Body of pancreas (tissue), 4 donors: ENCODE data around the gene DPT. TPM values are rescaled to one million over a fixed set of nuclear protein-coding genes. Genes with fewer than 3 reads are reported as not detected.

Experiments used
- ATAC-seq: fragments of 150-250 bp; one replicate; pipeline ENCODE4 v1.9.1; 2016
- DNase-seq, 4 donors: peaks; one replicate each; pipeline ENCODE4 v3.0.0-alpha.2; 2019
- H3K27ac ChIP-seq, 4 donors: fragments of 200-600 bp; sonication (generic); 1 replicate in 3 of 4; 2 replicates in 1 of 4; pipeline versions ENCODE4 v1.5.1 to v1.6.1; 2016 to 2019; ENCODE audit warnings: mild to moderate bottlenecking in 1 of 4, mixed read lengths in 1 of 4, moderate library complexity in 1 of 4
- H3K27me3 ChIP-seq, 2 donors: fragments of 200-600 bp; sonication (generic); one replicate each; pipeline ENCODE4 v1.6.0; 2016; ENCODE audit warnings: mild to moderate bottlenecking in 1 of 2
- H3K36me3 ChIP-seq, 2 donors: fragments of 200-600 bp; sonication (generic); replicated peaks in 1 of 2; 2 replicates each; pipeline ENCODE4 v1.5.1; 2016; ENCODE audit warnings: low read depth in 2 of 2; ENCODE audit not compliant: insufficient read depth in 1 of 2
- H3K4me1 ChIP-seq: fragments of 200-600 bp; sonication (generic); one replicate; pipeline ENCODE4 v1.6.0; 2016
- H3K4me3 ChIP-seq, 2 donors: fragments of 200-600 bp; sonication (generic); 1 replicate in 1 of 2; 2 replicates in 1 of 2; pipeline ENCODE4 v1.5.1; 2016 to 2019
- H3K9me3 ChIP-seq, 3 donors: fragments of 200-600 bp; sonication (generic); 1 replicate in 2 of 3; 2 replicates in 1 of 3; pipeline ENCODE4 v1.5.1; 2016
- CTCF ChIP-seq, 7 experiments: fragments of 450-650 bp in 4 of 7; fragments of 200-600 bp in 3 of 7; sonication (generic) in 3 of 7; IDR thresholded peaks; one replicate each; pipeline ENCODE4 v1.5.1; 2016 to 2019; ENCODE audit warnings: antibody characterized with exemption in 7 of 7
- POLR2A ChIP-seq, 3 donors: fragments of 450-650 bp; IDR thresholded peaks; one replicate each; pipeline ENCODE4 v1.6.1; 2016; ENCODE audit warnings: antibody characterized with exemption in 3 of 3, mild to moderate bottlenecking in 2 of 3
- WGBS, 2 donors: methylation state at CpG; one replicate each; pipeline ENCODE4 v1.1.5; 2017; 5-methylcytosine and 5-hydroxymethylcytosine counted together
- intact Hi-C: fragments of 100-400 bp; cut with DNase I; formaldehyde crosslinking; loops from one replicate; pipeline ENCODE4 v1.15.1; 2023
- total RNA-seq, 2 donors: library from RNA; depleted of rRNA; stranded (reverse); fragments of >200 nt; gene quantifications; one replicate each; pipeline ENCODE4 v1.1.0, GENCODE V29; 2016

The DPT gene
- total RNA-seq, 2 donors from 2014 or later, result 25.4 to 57.1 TPM

- intact Hi-C loops, result no loop called here
- no peak overlapping the region for H3K27ac ChIP-seq
- H3K9me3 ChIP-seq, result no peaks in the 10 kb centered on the region
- H3K36me3 ChIP-seq, result no peaks in the 10 kb centered on the region
- ATAC-seq (no peak), DNase-seq (no peak)
- WGBS, 2 donors, result 68 to 75% methylated on average over 1 of the region's 1 CpG
- H3K4me3 ChIP-seq, result no peak overlapping the region
- no peaks in the 10 kb centered on the region for H3K4me1 ChIP-seq
- H3K27me3 ChIP-seq, result no peaks in the 10 kb centered on the region
- TF ChIP-seq POLR2A (IDR thresholded peaks at IDR 0.05), result no peak
- no peak for TF ChIP-seq CTCF (IDR thresholded peaks at IDR 0.05)
Observed at GRCh38 chr1:168742386-168742785, 13.4 kb upstream of the DPT start.

DNA sequence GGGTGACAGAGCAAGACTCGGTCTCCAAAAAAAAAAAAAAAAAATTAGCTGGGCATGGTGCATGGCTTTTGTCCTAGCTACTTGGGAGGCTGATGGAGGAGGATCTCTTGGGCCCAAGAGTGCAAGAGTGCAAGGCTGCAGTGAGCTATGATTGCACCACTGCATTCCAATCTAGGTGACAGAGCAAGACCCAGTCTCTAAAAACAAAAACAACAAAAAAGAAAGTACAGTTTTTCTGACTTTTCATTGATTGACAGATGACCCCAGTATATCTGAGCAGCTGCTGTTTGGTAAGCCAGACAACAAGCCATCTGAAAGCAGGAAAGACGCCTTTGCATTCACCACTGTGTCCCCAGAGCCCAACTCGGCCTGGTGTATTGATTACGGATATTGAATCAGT is 10.9 kb upstream of the DPT start:
- intact Hi-C loops, result no loop called here
- no peak for TF ChIP-seq POLR2A (IDR thresholded peaks at IDR 0.05)
- TF ChIP-seq CTCF (IDR thresholded peaks at IDR 0.05), result no peak
- DNase-seq, result no peak
- no peak for ATAC-seq
- H3K36me3 ChIP-seq, result no peaks in the 10 kb centered on the region
- no peak overlapping the region for H3K27ac ChIP-seq
- H3K4me1 ChIP-seq, result no peaks in the 10 kb centered on the region
- no peaks in the 10 kb centered on the region for H3K27me3 ChIP-seq
- H3K4me3 ChIP-seq, result no peak overlapping the region
- no peaks in the 10 kb centered on the region for H3K9me3 ChIP-seq
- WGBS, 2 donors, result 89 to 91% methylated on average over 4 of the region's 4 CpGs

DNA sequence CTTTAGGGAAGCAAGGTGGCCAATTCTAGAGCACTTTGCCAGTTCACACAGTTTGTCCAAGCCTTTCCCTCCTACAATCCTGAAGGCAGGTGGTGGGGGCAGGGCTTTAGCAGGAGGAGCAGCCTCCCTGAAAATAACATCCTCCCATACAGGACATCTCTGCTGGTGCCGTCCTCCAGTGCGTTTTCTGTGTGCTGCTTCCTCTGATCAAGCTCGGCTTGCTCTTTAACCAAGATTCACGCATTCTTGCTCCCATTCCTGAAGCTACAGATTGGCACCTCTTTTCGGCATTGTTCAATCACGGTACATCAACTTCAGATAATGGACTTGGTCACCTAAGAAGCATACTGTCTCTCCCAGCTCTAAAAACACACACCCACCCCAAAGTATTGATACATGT is 7.5 kb upstream of the DPT start:
- no peak for DNase-seq

DNA sequence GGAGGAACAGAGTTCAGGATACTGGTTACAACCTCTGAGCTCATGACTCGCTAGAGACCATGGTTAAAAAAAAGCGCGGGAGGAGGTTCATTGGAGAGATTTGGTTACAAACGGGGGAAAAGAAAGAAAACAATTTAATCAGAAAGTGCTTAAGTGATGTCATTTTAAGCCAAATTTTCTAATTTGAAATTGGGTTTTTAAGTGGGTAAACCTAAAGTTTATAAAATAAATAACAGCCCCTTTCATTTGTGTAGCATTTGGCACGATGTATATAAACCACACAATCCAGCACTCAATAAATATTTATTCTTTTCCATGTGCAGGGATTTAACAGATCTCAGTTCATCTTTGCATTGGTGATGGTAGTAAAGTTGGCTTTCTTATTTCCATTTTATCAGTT is 7.0 kb upstream of the DPT start:
- 58 to 73% methylated on average over 5 of the region's 5 CpGs for WGBS, 2 donors
- H3K27me3 ChIP-seq, result no peaks in the 10 kb centered on the region
- no peak for DNase-seq
- intact Hi-C loops, result no loop called here
- TF ChIP-seq POLR2A (IDR thresholded peaks at IDR 0.05), result no peak
- no peak for TF ChIP-seq CTCF (IDR thresholded peaks at IDR 0.05)
- ATAC-seq, result no peak
- no peak overlapping the region for H3K4me3 ChIP-seq
- no peaks in the 10 kb centered on the region for H3K4me1 ChIP-seq
- no peaks in the 10 kb centered on the region for H3K9me3 ChIP-seq
- no peak overlapping the region for H3K27ac ChIP-seq
- no peaks in the 10 kb centered on the region for H3K36me3 ChIP-seq

More for the DNA sequence above, 7.5 kb upstream of the DPT start:
- no peaks in the 10 kb centered on the region for H3K9me3 ChIP-seq
- no peak overlapping the region for H3K4me3 ChIP-seq
- 85% methylated on average over 6 of the region's 6 CpGs for WGBS, 2 donors
- H3K4me1 ChIP-seq, result no peaks in the 10 kb centered on the region
- intact Hi-C loops, result no loop called here
- TF ChIP-seq POLR2A (IDR thresholded peaks at IDR 0.05) (no peak), CTCF (IDR thresholded peaks at IDR 0.05) (no peak)
- ATAC-seq, result no peak
- H3K27me3 ChIP-seq, result no peaks in the 10 kb centered on the region
- H3K36me3 ChIP-seq, result no peaks in the 10 kb centered on the region
- no peak overlapping the region for H3K27ac ChIP-seq

- no peak overlapping the region for H3K27ac ChIP-seq
- no peaks in the 10 kb centered on the region for H3K27me3 ChIP-seq
- no peak for TF ChIP-seq POLR2A (IDR thresholded peaks at IDR 0.05)
- TF ChIP-seq CTCF (IDR thresholded peaks at IDR 0.05), result peak in 1 of 7 experiments; percentile 4
- no peak overlapping the region for H3K4me3 ChIP-seq
- intact Hi-C loops, result no loop called here
- no peaks in the 10 kb centered on the region for H3K4me1 ChIP-seq
- no peaks in the 10 kb centered on the region for H3K9me3 ChIP-seq
- ATAC-seq (no peak), DNase-seq (no peak)
- WGBS, 2 donors, result 70 to 88% methylated on average over 1 of the region's 1 CpG
- H3K36me3 ChIP-seq, result no peaks in the 10 kb centered on the region
Observed at GRCh38 chr1:168734946-168735345, 5.9 kb upstream of the DPT start.
